NCI-H69 (cell line): Measurements from ENCODE around the gene MPP7.
"Not testable (repeated sequence)": the region's sequence is repeated elsewhere in the genome, so short reads cannot be mapped to it uniquely, and the experiment has no call there.

Experiments
- DNase-seq: peaks from one replicate; lab custom pipeline; 2025; lab: John Stamatoyannopoulos, UW

MPP7 gene

DNA sequence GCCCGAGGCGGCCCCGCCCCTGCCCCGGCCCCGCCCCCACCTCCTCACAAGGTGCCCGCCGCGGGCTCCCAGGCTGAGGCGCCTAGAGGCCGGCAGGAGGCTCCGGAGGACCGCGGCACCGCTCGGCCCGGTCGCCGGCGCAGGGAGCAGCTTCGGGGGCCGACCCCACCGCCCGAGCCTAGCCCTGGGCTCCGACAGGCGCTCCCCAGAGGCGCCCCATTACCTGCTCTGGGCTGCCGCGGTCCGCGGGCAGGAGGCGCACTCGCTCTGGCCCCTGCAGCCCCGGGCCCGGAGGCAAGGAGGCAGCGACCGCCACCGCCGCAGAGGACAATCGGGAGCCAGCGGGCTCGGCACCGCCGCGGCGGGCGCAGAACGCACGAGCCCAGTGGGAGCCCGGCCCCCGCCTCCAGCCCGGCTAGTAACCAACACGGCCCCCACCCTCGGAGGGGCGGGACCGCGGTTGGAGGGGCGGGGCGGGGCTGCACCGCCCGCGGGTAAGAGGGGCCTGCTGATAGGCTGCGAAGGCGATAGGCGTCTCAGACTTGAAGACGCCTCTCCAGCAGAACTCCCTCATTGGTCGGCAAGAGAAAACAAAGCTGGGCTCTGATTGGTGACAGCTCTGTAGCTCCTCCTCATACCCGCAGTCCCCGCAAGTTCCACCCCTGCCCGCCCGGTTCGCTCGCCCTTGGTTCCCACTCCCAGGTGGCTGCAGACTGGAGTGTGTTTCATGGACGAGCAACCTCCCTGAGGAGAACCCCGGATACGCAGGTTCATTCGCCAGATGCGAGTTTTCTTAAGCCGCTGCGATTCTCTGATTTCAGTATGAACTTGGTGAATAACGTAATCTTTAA is at the start of gene MPP7:
MPP7 (minus strand) TSS at position 427 of the 851 bp plus-strand sequence. CDS start 64,460 bp downstream, outside the sequence.
- peak; percentile 85 for DNase-seq

DNA sequence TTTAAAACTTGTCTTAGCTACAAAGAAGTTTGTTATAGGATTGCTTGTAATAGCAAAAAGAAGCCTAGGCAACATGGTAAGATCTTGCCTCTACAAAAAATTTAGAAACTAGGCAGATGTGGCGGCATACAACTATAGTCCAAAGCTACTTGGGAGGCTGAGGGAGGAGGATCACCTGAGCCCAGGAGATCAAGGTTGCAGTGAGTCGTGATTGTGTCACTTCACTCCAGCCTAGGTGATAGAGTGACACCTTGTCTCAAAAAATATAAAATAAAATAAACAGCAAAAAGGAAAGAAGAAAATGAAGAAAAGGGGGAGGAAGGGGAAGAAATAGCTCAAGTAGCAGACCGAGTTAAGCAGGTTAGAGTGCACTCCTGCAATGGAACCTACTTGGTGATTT is 47.0 kb upstream of the MPP7 start:
- DNase-seq = no peak

DNA sequence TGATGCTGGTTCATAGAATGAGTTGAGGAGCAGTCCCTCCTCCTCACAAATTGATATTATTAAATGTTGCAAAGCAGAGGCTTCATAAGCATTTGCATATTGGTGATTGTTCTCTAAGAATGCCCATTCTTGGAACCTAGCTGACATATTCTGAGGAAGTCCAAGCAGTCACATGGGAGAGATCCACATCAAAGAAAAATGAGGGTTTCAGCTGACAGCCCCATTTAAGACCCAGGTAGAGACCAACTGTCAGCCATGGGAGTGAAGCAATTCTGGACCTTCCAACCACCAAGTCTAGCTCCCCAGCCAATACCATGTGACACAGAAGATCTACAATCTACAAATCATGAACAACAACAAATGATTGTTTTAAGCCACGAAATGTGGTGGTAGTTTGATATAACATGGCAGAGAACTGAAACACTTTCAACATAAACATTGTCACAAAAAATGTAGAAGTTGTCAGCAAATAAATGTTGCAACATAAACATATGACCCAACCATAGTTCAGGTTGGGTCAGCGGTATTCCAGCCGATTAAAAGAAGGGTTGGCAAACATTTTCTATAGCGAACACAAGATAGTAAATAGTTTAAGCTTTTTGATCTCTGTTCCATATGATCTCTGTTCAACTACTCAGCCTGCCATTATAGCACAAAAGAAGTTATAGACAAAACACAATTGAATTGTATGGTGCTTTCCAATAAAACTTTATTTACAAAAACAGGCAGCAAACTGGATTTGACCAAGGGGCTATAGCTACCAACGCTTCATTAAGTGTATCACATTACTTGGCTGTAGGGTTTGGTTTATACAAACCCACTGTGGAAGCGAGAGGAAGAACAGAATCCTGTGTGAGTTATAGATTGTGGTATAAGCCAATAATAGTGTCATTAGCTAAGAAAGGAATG is 41.4 kb upstream of the MPP7 start:
- DNase-seq = no peak

DNA sequence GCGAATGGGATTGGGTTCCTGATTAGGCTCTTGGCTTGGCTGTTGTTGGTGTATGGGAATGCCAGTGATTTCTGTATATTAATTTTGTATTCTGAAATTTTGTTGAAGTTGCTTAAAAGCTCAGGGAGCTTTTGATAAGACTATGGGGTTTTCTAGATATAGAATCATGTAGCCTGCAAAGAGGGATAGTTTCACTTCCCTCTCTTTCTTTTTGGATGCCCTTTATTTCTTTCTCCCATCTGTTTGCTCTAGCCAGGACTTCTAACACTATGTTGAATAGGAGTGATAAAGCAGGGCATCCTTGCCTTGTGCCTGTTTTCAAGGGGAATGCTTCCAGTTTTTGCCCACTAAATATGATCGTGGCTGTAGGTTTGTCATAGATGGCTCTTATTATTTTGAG is 40.4 kb upstream of the MPP7 start:
- DNase-seq = no peak

DNA sequence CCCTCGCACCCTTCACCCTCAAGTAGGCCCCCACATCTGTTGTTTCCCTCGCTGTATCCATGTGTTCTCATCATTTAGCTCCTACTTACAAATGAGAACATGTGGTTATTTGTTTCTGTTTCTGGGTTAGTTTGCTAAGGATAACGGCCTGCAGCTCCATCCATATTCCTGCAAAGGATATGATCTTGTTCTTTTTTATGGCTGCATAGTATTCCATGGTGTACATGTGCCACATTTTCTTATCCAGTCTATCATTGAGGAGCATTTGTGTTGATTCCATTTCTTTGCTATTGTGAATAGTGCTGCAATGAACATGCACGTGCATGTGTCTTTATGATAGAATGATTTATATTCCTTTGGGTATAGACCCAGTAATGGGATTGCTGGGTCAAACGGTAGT is 38.8 kb upstream of the MPP7 start:
- DNase-seq = not testable (repeated sequence)

DNA sequence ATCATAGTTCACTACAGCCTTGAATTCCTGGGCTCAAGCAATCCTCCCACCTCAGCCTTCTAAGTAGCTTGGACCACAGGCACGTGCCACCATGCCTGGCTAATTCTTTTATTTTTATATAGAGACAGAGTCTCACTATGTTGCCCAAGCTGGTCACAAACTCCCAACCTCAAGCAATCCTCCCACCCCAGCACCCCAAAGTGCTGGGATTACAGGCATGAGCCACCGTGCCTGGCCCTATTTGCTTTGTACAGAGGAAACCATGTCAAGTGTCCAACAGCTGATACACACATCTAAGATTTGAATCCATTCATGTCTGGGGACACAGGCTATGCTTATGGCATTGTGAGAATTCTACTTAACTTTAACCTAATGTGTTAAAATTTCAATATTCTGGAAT is 29.9 kb upstream of the MPP7 start:
- no peak for DNase-seq

DNA sequence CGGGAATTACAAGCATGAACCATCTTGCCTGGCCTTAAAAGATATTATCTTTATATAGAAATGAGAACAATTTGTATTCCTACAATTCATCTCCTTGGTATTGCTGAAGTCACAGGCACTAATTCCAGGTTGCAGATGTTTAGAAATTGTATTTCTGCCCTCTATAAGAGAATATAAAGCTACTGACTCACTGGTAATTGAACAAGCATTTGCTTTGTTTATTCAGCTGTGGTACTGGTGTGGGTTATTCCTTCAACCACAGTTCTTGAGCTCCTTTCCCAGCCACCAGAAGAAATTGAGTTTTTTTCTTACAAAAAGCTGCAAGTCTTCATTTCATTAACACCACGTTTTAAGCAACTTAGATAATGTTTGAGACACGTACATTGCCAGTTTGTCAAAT is 29.0 kb upstream of the MPP7 start:
- DNase-seq = no peak

DNA sequence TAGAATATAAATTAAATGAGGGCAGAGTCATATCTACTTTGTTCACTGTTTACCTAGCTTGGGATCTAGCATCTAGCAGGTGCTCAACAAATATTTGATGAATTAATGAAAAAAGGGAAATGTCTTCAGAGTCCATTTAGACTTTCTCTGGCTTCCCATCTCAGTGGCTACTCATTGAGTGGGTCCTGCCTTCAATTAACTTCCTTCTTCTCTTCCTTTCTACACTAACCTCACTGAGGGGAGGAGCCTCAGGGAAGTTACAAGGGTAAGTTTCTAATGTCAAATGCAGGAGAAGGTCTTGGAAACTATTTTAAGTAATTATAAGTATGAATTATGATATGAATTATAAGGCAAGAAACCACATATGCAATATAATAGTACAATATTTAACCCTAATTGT is 28.2 kb upstream of the MPP7 start:
- no peak for DNase-seq

DNA sequence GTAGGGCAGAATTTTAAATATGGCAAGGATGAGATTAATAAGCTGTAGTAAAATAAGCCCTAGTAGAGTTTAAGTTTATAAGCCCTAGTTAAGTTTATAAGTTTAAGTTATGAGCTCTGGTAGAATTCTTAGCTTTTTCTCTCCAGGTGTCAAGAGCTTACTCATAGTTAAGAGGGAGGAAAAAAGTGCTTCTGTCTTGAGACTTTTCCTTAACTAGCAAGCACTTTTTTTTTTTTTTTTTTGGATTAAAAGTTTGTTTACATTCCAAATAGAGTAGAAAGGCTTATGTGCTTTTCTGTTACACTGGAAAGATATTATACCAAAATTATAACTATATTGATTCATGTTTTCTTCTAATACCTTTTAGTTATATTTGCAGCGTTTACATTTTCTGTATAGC is 25.5 kb upstream of the MPP7 start:
- DNase-seq = no peak

DNA sequence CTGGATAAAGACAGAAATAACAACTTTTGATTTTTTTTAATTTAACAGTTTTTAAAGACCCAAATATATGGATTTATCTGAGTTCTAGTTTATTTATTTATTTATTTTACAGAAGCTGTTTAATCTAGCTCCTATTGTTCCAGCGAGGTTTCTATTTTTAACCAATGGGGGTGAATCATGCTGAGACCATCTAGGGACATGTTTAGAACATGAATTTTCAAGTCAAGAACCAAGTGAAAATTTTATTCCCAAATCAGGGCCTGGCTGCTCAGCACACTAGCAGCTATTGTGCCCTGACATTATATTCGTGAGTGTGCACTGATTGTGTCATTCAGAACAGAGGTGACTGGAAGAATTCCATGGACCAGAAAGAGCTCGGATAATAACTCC is 24.6 kb upstream of the MPP7 start:
- DNase-seq = no peak

DNA sequence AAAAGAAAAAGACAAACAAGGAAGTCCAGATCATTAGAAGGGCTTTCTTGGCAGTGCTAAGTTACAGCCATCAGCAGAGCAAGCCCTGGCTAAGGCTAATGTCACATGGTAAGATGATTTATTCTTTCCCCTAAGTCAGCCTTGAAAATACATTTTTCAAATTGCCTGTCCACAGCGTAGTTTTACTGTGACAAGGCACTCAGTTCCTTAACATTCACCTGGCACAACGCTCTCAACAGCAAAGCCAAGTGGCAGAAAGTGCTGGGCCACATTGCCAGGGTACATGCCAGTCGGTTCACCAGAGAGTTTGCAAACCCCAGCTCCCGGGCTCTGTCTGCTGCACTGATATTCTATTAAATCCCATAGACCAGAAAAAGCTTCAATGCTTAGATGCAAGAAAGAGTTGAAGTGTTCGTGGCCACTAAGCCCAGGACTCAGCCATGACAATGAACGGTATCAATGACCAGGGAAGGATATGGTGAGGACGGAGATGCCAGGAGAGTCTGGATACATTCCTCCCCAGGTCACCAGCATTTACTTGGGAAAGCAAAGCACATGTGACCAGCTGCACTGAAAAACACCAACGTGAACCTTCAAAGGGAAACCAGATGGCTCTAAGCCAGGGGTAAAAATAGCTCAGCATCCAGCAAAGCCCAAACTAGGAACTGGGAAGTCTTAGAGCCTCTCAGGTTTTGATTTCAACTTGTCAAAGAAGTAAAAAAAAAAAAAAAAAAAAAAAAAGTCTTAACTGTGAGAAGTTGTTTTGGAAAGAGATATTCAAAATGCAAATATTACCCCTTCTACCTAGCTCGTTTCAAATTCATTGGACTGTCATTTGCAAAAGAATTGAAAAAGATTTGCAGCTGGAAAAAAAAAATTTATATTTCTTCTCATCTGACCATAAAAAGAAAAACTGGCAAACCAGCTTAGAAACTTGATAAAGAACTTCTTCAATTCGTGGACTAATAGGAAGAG is 23.9 kb upstream of the MPP7 start:
- DNase-seq = no peak

DNA sequence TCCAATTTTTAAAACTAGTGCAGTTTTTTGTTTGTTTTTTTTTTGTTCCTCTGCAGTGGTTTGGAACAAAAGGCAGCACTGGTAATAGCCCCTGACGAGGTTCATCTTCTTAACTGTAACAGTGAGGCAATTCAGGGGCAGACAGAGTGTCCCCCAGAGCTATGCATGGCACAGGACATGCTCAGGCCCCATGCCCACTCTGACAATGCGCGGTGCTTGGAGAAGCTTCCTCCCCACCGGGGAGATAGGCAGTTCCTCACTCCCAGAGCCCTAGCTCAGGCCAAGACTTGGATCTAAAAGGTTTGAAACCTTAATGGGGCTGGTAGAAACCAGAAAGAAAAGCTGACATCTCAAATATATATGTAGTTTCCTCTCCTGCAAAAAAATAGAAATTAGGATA is 17.9 kb upstream of the MPP7 start:
- no peak for DNase-seq

DNA sequence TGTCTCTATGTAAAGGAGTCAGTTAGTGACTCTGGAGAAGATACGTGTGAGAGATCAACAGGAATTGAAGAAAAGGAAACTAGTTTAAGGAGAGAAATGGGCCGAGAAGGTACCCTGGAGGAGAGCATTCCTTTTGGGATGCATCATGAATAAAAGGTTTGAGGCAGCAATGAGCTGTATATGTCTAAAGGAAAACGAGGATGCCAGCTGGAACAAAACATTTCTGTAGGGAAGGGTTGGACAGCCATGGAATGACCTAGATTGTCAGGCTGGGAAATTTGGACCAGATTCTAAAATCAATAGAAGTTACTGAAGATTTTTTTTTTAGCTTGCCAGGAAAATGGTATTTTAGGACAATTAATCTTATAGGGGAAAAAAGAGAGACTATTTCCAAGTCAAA is 17.2 kb upstream of the MPP7 start:
- no peak for DNase-seq

DNA sequence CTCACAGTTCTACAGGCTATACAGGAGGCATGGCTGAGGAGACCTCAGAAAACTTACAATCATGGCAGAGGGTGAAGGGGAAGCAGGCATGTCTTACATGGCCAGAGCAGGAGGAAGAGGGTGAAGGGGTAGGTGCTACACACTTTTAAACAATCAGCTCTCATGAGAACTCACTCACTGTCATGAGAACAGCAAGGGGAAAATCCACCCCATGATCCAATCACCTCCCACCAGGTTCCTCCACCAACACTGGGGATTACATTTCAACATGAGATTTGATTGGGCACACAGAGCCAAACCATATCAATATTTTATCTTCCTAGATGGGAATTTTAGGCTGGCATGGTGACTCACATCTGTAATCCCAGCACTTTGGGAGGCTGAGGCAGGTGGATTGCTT is 16.2 kb upstream of the MPP7 start:
- DNase-seq = not testable (repeated sequence)

DNA sequence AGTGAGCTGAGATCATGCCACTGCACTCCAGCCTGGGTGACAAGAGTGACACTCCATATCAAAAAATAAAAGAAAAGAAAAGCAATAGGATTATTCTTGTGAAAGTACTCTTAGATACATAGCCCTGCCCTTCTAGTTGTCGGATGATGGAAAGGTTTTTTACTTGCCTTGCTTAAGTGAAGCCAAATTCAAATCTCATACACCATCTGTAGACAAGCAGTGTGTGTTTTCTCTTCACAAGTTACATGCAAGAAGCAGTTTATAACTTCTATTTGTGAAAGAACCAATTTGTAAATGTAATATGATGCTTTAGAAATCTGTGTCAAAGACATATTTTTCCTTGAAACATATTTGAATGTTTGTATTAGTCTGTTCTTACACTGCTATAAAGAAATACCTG is 15.8 kb upstream of the MPP7 start:
- DNase-seq = no peak

DNA sequence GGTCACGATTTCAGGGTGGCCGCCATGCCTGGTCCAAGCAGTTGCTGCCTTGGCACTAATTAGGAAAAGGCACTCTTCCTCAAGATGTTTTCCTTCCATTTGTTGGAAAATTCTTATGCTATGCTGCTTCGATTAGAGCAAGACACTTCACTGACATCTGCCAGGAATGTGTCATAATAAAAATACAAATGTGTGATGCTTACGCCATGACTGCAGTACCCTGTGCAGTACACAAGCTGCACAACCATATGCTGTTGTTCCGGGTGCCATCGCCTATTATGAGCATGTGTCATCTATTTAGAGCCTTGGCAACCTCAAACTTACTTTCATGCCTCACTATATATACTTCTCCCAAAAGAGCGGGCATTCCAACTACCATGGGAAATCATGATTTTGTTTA is 14.9 kb upstream of the MPP7 start:
- DNase-seq = no peak

DNA sequence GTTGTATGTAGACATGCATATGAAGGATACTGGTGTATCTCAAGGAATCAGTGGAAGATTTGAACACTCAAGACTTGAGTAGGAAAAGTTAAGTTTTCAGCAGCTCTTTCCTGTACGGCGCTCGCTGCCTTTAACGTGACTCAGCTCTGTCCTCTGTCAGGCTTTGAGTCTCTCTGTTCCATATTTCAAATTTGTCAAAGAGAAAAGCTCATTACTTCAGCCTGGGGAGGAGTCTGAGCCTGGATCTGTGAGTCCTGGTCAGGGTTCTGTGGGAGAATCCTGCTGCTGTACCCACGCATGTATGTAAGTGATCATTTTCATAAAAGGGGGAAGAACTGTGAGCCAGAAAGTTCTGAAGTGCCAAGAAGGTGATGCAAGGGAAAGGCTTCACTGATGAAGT is 13.8 kb upstream of the MPP7 start:
- no peak for DNase-seq

DNA sequence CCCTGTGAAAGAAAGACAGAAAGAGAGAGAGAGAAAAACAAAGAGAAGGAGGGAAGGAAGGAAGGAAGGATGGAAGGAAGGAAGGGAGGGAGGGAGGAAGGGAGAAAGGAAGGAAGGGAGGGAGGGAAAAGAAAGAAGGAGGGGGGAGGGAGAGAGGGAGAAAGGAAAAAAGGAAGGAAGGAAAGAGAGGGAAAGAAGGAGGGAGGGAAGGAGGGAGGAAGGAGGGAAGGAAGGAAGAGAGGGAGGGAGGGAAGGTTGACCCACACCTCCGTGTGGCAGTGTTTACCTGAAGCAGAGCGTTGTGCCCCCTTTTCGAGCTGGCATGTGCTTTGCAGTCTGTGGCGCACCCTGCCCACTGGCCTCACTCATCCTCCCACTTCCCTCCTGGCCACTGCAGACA is 12.3 kb upstream of the MPP7 start:
- DNase-seq = no peak

DNA sequence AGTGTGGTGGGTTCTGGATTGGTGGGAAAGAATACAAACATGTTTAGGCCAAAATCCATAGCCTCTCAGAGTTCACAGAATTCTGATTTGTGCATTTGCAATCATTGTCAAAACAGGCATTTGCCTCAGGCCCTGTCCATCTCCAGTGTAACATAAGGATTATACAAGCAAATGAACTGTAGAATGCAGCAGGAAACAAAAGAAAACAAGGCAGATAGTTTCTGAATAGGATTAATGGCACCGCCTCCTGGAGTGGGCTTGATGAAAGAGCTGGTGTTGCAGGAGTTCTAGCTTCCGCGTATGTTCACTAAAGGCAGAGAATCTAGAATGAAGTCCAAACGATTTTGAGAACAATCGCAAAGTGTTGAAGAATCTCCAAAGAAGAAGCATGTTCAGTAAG is 11.3 kb upstream of the MPP7 start:
- DNase-seq = no peak

DNA sequence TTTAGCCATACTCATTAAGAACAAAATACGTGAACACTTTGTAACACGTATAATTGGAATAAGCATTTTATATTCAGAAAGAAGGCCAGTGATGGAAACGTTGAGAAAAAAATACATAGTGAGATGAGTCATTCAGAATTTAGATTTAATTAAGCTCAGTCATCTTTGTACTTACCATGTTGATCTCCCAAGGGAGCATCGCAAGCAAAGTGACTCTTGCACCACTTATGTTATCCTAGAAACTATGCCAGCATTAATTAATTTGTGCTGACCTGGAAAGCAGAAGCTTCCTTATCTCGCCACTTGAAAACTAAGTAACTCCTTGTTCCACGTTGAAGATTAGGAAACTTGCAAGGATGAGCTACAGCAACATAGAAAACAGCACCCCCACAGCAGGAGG is 9.7 kb upstream of the MPP7 start:
- no peak for DNase-seq

DNA sequence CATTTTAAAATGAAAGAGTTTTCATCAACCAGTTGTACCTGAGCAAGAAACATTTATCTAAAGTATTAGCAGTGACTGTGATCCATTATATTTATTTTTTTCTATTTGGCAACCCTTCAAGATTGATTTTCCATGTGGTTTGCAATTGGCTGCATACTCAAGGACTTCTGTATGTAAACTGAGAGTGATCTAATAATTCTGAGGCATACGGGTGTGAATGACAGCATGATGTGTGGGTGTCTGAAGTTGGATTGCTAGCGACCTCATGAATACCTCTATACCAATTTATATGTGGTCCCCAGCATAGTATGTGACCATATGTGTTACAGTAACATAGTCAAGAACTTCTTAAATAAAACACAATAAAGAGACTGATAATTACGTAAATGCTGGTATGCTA is 8.2 kb upstream of the MPP7 start:
- no peak for DNase-seq

DNA sequence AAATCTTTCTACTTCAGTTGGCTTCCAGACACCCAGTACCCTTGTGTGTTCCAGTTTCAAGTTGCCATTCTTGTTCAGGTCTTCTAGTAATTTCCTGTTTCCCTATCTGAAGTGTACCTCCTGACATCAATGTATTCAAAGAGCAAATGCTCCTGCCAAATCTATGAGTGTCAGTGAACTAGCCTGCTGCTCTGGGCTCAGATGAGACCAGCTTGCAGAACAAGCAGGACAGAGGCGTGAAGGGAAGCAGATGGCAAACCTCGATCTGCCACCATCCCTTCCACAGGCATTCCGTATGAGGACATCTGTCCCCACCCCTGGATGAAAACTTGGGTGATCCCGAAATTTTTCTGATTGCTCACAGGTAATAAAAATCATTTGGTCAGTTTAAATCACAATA is 4.4 kb upstream of the MPP7 start:
- DNase-seq = no peak
